CD4-positive, alpha-beta T cell (primary cell): ENCODE results near the gene GMEB2. TPM values are rescaled to one million over a fixed set of nuclear protein-coding genes. Genes with fewer than 3 reads are reported as not detected.
"Not testable (repeated sequence)": the region's sequence is repeated elsewhere in the genome, so short reads cannot be mapped to it uniquely, and the experiment has no call there.

Experiments
- ATAC-seq: fragments of 200-7000 bp; cut with Tn5 transposase; one replicate; pipeline ENCODE4 v1.10.0; 2022; ENCODE audit warnings: mild to moderate bottlenecking; ENCODE audit not compliant: poor library complexity
- CTCF ChIA-PET: fragments of 350-600 bp; sonication (Branson Sonifier 250); formaldehyde crosslinking; loops from one replicate; lab custom pipeline; 2021; ENCODE audit warnings: antibody characterized with exemption, inconsistent platforms; lab: Charles Lee
- POLR2A ChIA-PET: fragments of 350-600 bp; sonication (Branson Sonifier 250); formaldehyde crosslinking; loops from one replicate; lab custom pipeline; 2021; ENCODE audit warnings: antibody characterized with exemption, inconsistent platforms; lab: Charles Lee
- DNase-seq, 14 experiments: peaks; one replicate each; pipeline ENCODE4 v3.0.0-alpha.2; 2013 to 2020; ENCODE audit warnings: mixed read lengths in 2 of 14
- H3K27ac ChIP-seq, 2 donors: one replicate each; pipeline versions ENCODE4 v1.5.1 to v1.7.0; 2013; ENCODE audit warnings: low read length in 2 of 2, low read depth in 1 of 2, mild to moderate bottlenecking in 1 of 2
- H3K27me3 ChIP-seq, 2 experiments: 1 replicate in 1 of 2; 2 replicates in 1 of 2; pipeline versions ENCODE4 v1.6.1 to v1.7.0; 2013; ENCODE audit warnings: low read length in 2 of 2, control low read depth in 1 of 2, mild to moderate bottlenecking in 1 of 2, moderate library complexity in 1 of 2; ENCODE audit not compliant: insufficient read depth in 2 of 2, control insufficient read depth in 1 of 2
- H3K36me3 ChIP-seq: one replicate; pipeline ENCODE4 v1.6.1; 2013; ENCODE audit warnings: low read length, control low read depth; ENCODE audit not compliant: insufficient read depth
- H3K4me1 ChIP-seq: one replicate; pipeline ENCODE4 v1.6.1; 2013; ENCODE audit warnings: low read length, control low read depth; ENCODE audit not compliant: insufficient read depth
- H3K4me3 ChIP-seq: one replicate; pipeline ENCODE4 v1.5.1; 2013; ENCODE audit warnings: mild to moderate bottlenecking, low read length, moderate library complexity
- H3K9me3 ChIP-seq, 2 experiments: 1 replicate in 1 of 2; 2 replicates in 1 of 2; pipeline versions ENCODE4 v1.6.1 to v1.7.0; 2013; ENCODE audit warnings: low read length in 2 of 2, mild to moderate bottlenecking in 2 of 2, control low read depth in 1 of 2, moderate library complexity in 1 of 2; ENCODE audit not compliant: control insufficient read depth in 1 of 2, insufficient read depth in 1 of 2
- H3K27ac Mint-ChIP-seq: one replicate; pipeline ENCODE4 v1.8.0; 2020; ENCODE audit warnings: mixed read lengths
- H3K27me3 Mint-ChIP-seq: one replicate; pipeline ENCODE4 v1.8.0; 2021; ENCODE audit warnings: mixed read lengths
- H3K36me3 Mint-ChIP-seq: one replicate; pipeline ENCODE4 v1.8.0; 2021; ENCODE audit warnings: low read depth, mixed read lengths
- H3K4me1 Mint-ChIP-seq: one replicate; pipeline ENCODE4 v1.8.0; 2021; ENCODE audit warnings: low read depth, mixed read lengths
- H3K4me3 Mint-ChIP-seq: one replicate; pipeline ENCODE4 v1.8.0; 2020; ENCODE audit warnings: mild to moderate bottlenecking, mixed read lengths
- H3K9me3 Mint-ChIP-seq: one replicate; pipeline ENCODE4 v1.8.0; 2020; ENCODE audit warnings: mixed read lengths
- intact Hi-C, 2 experiments: fragments of 100-400 bp; cut with DNase I in 1 of 2; cut with micrococcal nuclease in 1 of 2; formaldehyde crosslinking; loops; one replicate each; pipeline versions ENCODE4 v1.15.1 to v1.9.0; 2023 to 2025; cut with DNase I, micrococcal nuclease
- total RNA-seq, 174 experiments: library from RNA in 2 of 174; stranded (reverse) in 2 of 174; gene quantifications; one replicate each; pipeline ENCODE4 v1.2.3 and lab custom pipeline; 2021 to 2026
- TF ChIP-seq, protein P1 (sequence below): fragments of 200-600 bp; IDR thresholded peaks from one replicate; pipeline ENCODE4 v1.8.0; 2022; ENCODE audit warnings: antibody characterized with exemption, mild to moderate bottlenecking

The GMEB2 gene
- total RNA-seq, 2 experiments from 2014 or later = 32.9 to 34.0 TPM

DNA sequence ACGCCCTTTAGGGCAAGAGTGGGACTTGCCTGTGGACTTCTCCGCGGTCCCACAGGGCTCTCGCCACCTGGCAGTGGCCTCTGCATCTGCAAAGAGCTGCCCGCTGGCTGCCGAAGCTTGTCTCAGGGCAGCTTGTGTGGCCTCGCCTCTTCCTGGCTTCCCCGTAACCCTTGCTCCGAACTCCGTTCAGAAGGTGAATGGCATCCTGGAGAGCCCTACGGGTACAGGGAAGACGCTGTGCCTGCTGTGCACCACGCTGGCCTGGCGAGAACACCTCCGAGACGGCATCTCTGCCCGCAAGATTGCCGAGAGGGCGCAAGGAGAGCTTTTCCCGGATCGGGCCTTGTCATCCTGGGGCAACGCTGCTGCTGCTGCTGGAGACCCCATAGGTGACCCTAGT lies 34.2 kb upstream of the GMEB2 start:
- Mint-ChIP-seq H3K4me3 (no peak overlapping the region), H3K27me3 (no peaks in the 10 kb centered on the region), H3K27ac (no peak overlapping the region), H3K36me3 (peaks cover 22% of the 10 kb centered on the region), H3K4me1 (peaks cover 26% of the 10 kb centered on the region), H3K9me3 (no peaks in the 10 kb centered on the region)
- ChIA-PET CTCF (no interaction called here), POLR2A (no interaction called here)
- Histone ChIP-seq H3K27me3 (no peaks in the 10 kb centered on the region), H3K36me3 (peaks cover 29% of the 10 kb centered on the region), H3K27ac (no peak overlapping the region), H3K4me1 (peaks cover 24% of the 10 kb centered on the region), H3K4me3 (no peak overlapping the region), H3K9me3 (no peaks in the 10 kb centered on the region)
- ATAC-seq (no peak), DNase-seq (no peak)
- TF ChIP-seq, protein P1, sequence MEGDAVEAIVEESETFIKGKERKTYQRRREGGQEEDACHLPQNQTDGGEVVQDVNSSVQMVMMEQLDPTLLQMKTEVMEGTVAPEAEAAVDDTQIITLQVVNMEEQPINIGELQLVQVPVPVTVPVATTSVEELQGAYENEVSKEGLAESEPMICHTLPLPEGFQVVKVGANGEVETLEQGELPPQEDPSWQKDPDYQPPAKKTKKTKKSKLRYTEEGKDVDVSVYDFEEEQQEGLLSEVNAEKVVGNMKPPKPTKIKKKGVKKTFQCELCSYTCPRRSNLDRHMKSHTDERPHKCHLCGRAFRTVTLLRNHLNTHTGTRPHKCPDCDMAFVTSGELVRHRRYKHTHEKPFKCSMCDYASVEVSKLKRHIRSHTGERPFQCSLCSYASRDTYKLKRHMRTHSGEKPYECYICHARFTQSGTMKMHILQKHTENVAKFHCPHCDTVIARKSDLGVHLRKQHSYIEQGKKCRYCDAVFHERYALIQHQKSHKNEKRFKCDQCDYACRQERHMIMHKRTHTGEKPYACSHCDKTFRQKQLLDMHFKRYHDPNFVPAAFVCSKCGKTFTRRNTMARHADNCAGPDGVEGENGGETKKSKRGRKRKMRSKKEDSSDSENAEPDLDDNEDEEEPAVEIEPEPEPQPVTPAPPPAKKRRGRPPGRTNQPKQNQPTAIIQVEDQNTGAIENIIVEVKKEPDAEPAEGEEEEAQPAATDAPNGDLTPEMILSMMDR = no peak
- intact Hi-C loops = no loop called here

DNA sequence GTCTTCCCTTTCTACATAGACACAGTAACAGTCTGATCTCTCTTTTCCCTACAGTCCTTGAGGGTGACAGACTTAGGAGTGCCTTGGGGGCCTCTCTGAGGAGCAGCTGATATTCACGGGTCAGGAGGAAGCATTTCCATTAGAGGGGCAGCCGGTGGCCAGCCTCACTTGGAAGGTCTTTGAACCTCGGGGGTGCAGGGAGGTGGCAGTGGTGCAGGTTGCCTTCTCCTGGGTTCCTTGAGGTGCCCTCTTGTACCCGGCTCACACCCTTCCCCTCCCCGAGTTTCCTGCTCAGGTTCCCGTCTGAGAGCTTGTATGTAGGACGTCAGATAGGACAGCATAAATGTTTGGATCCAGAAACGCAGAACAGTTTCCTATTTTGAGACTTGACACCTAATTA lies 33.7 kb upstream of the GMEB2 start:
- intact Hi-C loops = no loop called here
- no peak overlapping the region for H3K27ac ChIP-seq
- no peak overlapping the region for H3K27ac Mint-ChIP-seq

DNA sequence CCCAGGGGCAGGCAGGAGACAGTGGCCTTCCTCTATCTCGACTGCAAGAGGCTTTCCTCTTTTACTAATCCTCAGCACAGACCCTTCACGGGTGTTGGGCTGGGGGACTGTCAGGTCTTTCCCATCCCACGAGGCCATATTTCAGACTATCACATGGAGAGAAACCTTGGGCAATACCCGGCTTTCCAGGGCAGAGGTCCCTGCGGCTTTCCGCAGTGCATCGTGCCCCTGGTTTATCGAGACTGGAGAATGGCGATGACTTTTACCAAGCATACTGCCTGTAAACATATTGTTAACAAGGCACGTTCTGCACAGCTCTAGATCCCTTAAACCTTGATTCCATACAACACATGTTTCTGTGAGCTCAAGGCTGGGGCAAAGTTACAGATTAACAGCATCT lies 33.3 kb upstream of the GMEB2 start:
- H3K9me3 Mint-ChIP-seq, ATAC-seq, H3K27me3 ChIP-seq, H3K27ac Mint-ChIP-seq, CTCF ChIA-PET, intact Hi-C loops, H3K27me3 Mint-ChIP-seq, DNase-seq, H3K9me3 ChIP-seq, H3K4me3 ChIP-seq, H3K27ac ChIP-seq, POLR2A ChIA-PET: not testable (repeated sequence)
- Histone ChIP-seq H3K36me3 (peaks cover 25% of the 10 kb centered on the region), H3K4me1 (peaks cover 29% of the 10 kb centered on the region)
- Mint-ChIP-seq H3K36me3 (peaks cover 18% of the 10 kb centered on the region), H3K4me3 (peak overlapping the region; percentile 98), H3K4me1 (peaks cover 26% of the 10 kb centered on the region)

More for the DNA sequence above, 33.7 kb upstream of the GMEB2 start:
- ATAC-seq (no peak), DNase-seq (no peak)
- peak overlapping the region; percentile 98 for H3K4me3 Mint-ChIP-seq
- H3K4me1 ChIP-seq = peaks cover 25% of the 10 kb centered on the region
- H3K36me3 ChIP-seq = peaks cover 26% of the 10 kb centered on the region
- H3K4me3 ChIP-seq = no peak overlapping the region
- H3K9me3 Mint-ChIP-seq = no peaks in the 10 kb centered on the region
- H3K9me3 ChIP-seq = no peaks in the 10 kb centered on the region
- ChIA-PET POLR2A (no interaction called here), CTCF (no interaction called here)
- TF ChIP-seq, protein P1 = no peak
- peaks cover 18% of the 10 kb centered on the region for H3K36me3 Mint-ChIP-seq
- H3K4me1 Mint-ChIP-seq = peaks cover 26% of the 10 kb centered on the region
- no peaks in the 10 kb centered on the region for H3K27me3 ChIP-seq
- no peaks in the 10 kb centered on the region for H3K27me3 Mint-ChIP-seq

DNA sequence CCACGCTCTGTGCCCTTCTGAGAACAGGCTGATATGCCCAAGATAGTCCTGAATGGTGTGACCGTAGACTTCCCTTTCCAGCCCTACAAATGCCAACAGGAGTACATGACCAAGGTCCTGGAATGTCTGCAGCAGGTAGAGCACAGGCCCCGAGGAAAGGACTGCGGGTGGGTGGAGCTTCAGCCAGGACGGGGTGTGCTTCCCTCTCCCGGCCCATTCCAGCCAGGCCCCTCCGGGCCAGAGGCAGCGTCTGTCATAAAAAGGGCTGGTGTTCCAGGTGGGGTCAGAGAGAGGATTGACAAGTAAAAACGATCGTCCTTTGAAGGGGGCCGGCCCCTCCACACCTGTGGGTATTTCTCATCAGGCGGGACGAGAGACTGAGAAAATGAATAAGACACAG lies 32.5 kb upstream of the GMEB2 start:
- Mint-ChIP-seq H3K4me3 (peak overlapping the region; percentile 98), H3K9me3 (no peaks in the 10 kb centered on the region), H3K27me3 (no peaks in the 10 kb centered on the region), H3K4me1 (peaks cover 32% of the 10 kb centered on the region), H3K36me3 (peaks cover 18% of the 10 kb centered on the region), H3K27ac (no peak overlapping the region)
- ChIA-PET CTCF (no interaction called here), POLR2A (no interaction called here)
- Histone ChIP-seq H3K4me1 (peaks cover 37% of the 10 kb centered on the region), H3K36me3 (peaks cover 25% of the 10 kb centered on the region), H3K27ac (no peak overlapping the region), H3K27me3 (no peaks in the 10 kb centered on the region), H3K4me3 (no peak overlapping the region), H3K9me3 (no peaks in the 10 kb centered on the region)
- TF ChIP-seq, protein P1 = no peak
- intact Hi-C loops = loop anchor here (2.0 to 10.0 kb wide), 7 partner anchors 17 to 598 kb away; partner anchors contain the start of genes ABHD16B (in 1 of the 2), ARFRP1 (in 1 of the 2), LIME1 (in 1 of the 2) and PCMTD2 (in 1 of the 2)
- DNase-seq = no peak
- no peak for ATAC-seq
